Stimulated activated CD4-positive, alpha-beta T cell treated with anti-CD3 and anti-CD28 coated beads, TNF-alpha, amount 100 ng/mL, for 48 hours (primary cell): ENCODE measurements around the gene PIK3R2.

Source experiments
- DNase-seq, 3 donors: peaks; one replicate each; pipeline ENCODE4 v3.0.0-alpha.2; 2020; ENCODE audit warnings: low read depth in 3 of 3

The PIK3R2 gene

GRCh38 chr19:18173054-18173571 lies 20.1 kb downstream of the PIK3R2 start:
- no peak for DNase-seq

GRCh38 chr19:18173572-18174288 lies 20.8 kb downstream of the PIK3R2 start, which contains the start of gene IFI30:
TSS of gene IFI30 (plus strand) at chr19:18173813. CDS start at chr19:18173842, 29 bp downstream.
- DNase-seq = peak in 1 of 3 donors; percentile 38

GRCh38 chr19:18174983-18175382 lies 22.0 kb downstream of the PIK3R2 start:
- no peak for DNase-seq

GRCh38 chr19:18176367-18177310 lies 23.7 kb downstream of the PIK3R2 start:
- no peak for DNase-seq

DNA sequence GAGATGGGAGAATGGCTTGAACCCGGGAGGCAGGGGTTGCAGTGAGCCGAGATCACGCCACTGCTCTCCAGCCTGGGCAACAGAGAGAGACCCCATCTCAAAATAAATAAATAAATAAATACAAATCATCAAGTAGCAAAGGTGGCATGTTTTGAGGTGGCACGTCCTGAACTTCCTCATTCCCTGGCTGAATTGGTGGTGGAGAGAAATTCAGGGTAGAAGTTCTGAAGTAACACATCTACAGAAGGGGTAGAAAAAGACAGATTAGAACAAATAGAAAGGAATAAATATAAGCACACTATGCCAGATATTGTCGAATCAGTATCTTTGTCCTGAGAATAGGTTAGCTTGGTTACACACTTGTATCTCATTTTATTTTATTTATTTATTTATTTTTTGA lies 27.0 kb downstream of the PIK3R2 start:
- no peak for DNase-seq

DNA sequence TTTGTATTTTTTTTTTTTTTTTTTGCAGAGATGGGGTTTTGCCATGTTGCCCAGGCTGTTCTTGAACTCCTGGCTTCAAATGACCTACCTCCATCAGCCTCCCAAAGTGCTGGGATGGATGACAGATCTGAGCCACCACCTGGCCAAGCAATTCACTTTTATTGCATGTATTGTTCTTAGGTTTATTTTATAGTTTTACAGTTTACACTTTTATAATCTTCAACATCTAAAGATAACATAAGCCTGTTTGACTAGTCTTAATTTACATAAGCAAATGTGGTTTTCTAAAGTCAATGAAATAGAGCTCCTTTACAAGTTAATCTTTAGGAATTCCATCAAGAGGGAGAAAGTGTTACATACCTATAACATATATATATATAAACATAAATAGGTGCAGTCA lies 30.6 kb downstream of the PIK3R2 start:
- no peak for DNase-seq

GRCh38 chr19:18185538-18185937 lies 32.6 kb downstream of the PIK3R2 start:
- no peak for DNase-seq

DNA sequence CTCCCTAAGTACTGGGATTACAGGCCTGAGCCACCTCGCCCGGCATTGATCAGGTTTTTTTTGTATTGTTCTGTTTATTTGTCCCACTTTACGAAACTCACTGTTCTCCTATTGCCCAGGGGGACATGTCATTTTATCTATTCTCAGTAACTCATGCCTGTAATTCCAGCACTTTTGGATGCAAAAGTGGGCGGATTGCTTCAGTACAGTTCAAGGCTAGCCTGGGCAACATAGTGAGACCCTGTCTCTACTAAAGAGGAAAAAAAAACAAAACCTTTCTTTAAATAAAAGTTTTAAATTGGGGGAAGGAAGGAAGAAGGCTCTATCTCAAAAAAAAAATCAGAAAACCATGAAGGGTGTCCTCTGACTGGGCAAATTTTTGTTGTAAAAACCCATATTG lies 37.3 kb downstream of the PIK3R2 start:
- DNase-seq = no peak

DNA sequence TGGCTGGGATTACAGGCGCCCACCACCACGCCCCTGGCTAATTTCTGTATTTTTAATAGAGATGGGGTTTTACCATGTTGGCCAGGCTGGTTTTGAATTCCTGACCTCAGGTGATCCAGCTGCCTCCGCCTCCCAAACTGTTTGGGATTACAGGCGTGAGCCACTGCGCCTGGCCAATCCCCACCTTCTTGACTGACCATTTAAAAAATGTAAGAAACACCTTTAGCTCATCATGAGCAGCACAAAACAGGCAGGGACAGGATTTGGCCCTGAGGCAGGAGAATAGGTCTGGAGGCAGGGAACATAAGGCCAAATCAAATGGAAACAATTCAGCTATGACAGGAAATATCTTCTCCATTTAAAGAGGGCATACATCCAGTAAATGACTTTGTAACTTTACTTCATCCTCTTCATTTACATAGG lies 38.7 kb downstream of the PIK3R2 start:
- DNase-seq = no peak

GRCh38 chr19:18192673-18193387 lies 39.9 kb downstream of the PIK3R2 start, which contains the start of gene MPV17L2:
TSS of gene MPV17L2 (plus strand) at chr19:18193218. CDS start at chr19:18193282, 64 bp downstream.
- peak; percentile 96 to 98 (median 97) for DNase-seq

DNA sequence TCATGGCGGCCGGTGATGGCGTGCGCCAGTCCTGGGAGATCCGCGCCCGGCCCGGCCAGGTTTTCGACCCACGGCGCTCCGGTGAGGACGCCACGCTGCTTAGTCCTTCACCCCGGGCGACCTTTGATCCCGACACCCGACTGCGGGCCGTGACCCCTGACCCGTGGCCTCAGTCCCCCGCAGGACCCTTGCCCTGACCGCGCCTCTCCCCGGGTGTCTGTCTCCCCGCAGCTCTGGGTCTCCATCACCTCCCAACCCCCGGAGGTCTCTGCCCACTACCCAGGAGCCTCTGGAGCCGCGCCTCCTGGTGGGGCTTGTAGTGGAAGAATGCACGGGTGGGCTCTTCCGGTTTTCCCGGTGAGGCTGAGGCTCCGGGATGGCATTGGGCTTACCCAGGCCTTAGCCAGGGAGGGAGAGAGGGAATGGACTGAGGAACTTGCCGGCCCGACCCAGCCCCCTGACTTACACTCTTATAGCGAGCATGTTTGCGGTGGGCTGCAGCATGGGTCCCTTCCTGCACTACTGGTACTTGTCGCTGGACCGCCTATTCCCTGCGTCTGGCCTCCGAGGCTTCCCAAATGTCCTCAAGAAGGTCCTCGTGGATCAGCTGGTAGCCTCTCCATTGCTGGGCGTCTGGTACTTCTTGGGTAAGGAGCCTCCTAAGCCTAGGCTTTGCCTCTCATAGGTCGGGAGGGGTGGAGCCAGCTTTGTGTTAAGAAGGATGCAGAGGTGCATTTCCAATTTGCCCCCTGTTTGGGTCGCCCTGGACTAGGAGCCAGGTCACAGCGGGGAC lies 40.6 kb downstream of the PIK3R2 start:
- DNase-seq = no peak

DNA sequence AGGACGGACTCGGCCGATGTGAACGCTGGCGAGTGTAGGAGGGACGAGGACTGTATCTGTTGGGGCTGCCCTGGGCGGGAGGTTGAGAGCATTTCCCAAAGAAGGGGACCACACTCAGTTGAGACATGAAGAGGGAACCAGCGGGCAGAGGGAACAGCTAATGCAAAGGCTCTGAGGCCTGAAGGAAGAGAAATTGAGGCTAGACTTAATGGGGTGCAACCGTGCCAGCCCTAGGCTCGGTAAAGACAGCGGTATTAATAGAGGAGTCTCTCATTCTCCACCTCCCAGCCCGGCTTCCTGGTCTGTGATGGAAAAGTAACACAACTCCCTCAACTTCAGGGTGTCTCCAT lies 41.2 kb downstream of the PIK3R2 start:
- no peak for DNase-seq

DNA sequence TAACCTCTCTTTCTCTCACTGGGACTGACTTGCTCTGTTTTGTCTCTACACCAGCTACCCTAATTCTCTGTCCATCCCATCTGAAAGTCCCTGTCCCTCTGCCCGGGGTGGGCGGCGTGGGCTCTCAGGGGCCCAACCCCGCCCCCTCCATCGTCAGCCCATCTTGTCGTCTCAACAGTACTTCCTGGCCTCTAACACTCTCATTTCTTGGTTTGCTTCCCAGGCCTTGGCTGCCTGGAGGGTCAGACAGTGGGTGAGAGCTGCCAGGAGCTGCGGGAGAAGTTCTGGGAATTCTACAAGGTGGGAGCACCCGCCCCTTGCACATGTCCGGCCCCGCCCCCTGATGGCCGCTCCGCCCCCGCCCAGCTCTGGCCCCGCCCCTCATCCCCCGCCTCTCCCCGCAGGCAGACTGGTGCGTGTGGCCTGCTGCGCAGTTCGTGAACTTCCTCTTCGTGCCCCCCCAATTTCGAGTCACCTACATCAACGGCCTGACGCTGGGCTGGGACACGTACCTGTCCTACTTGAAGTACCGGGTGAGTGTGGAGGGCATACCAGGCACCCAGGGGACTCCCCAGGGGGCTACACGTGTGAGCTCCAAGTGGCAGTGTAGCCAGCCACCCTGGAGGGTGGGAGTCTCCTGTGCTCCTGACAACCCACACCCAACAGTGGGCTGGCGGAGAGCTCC lies 41.7 kb downstream of the PIK3R2 start:
- no peak for DNase-seq

DNA sequence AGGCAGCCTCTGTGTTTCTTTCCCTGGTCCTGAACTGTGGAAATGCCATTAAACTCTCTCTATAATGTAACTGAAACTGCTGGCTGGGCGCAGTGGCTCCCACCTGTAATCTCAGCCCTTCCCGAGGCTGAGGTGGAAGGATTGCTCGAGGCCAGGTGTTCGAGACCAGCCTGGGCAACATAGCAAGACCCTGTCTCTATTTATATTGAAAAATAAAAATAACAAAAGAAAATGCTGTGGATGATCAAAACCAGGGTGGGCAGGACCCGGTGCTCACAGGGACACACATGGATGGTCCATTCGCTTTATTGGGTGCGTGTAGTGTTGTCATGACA lies 43.5 kb downstream of the PIK3R2 start:
- DNase-seq = no peak

GRCh38 chr19:18197306-18197705 lies 44.3 kb downstream of the PIK3R2 start:
- DNase-seq = no peak

GRCh38 chr19:18197941-18198340 lies 45.0 kb downstream of the PIK3R2 start:
- DNase-seq = no peak

- DNase-seq = no peak
These were observed 45.4 kb downstream of the PIK3R2 start for GRCh38 chr19:18198374-18198773.

GRCh38 chr19:18202397-18202777 lies 49.4 kb downstream of the PIK3R2 start:
- DNase-seq = no peak

- DNase-seq = no peak
These were observed 49.9 kb downstream of the PIK3R2 start for GRCh38 chr19:18202778-18203407.

- no peak for DNase-seq
These were observed 50.5 kb downstream of the PIK3R2 start for GRCh38 chr19:18203408-18203862.
